ENCODE data around the gene RNF213.

- TF ChIP-seq, protein P1, sequence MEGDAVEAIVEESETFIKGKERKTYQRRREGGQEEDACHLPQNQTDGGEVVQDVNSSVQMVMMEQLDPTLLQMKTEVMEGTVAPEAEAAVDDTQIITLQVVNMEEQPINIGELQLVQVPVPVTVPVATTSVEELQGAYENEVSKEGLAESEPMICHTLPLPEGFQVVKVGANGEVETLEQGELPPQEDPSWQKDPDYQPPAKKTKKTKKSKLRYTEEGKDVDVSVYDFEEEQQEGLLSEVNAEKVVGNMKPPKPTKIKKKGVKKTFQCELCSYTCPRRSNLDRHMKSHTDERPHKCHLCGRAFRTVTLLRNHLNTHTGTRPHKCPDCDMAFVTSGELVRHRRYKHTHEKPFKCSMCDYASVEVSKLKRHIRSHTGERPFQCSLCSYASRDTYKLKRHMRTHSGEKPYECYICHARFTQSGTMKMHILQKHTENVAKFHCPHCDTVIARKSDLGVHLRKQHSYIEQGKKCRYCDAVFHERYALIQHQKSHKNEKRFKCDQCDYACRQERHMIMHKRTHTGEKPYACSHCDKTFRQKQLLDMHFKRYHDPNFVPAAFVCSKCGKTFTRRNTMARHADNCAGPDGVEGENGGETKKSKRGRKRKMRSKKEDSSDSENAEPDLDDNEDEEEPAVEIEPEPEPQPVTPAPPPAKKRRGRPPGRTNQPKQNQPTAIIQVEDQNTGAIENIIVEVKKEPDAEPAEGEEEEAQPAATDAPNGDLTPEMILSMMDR (conservative IDR thresholded peaks at IDR 0.05; ENCODE audit: low read depth, low read length): no peak
- TF ChIP-seq EZH2 (IDR thresholded peaks at IDR 0.05; ENCODE audit: low read length, unreplicated experiment): no peak
Observed at GRCh38 chr17:80347948-80348351, 87.3 kb downstream of the RNF213 start.
